ENCODE measurements around the gene MYCN.

DNA sequence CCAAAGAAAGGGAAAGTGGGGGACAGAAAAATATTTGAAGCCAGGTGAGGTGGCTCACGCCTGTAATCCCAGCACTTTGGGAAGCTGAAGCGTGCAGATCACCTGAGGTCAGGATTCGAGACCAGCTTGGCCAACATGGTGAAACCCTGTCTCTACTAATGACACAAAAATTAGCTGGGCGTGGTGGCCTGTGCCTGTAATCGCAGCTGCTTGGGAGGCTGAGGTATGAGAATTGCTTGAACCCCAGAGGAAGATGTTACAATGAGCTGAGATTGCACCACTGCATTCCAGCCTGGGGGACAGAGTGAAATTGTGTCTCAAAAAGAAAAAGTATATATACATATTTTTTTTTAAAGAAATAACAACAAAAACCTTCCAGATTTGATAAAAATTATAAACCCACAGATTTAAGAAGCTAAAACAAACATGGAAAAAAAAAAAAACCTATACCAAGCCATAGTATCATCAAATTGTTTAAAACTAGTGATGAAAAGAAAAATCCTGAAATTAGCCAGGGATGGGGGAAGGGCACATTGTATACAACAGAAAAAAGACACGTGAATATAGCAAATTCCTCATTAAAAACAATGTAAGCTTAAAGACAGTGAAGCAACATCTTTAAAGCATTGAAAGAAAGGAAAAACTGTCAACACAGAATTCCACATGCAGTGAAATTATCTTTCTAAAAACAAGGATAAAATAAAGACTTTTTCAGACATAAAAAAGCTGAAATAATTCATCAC is 40.4 kb upstream of the MYCN start:
- TF ChIP-seq, protein P1, sequence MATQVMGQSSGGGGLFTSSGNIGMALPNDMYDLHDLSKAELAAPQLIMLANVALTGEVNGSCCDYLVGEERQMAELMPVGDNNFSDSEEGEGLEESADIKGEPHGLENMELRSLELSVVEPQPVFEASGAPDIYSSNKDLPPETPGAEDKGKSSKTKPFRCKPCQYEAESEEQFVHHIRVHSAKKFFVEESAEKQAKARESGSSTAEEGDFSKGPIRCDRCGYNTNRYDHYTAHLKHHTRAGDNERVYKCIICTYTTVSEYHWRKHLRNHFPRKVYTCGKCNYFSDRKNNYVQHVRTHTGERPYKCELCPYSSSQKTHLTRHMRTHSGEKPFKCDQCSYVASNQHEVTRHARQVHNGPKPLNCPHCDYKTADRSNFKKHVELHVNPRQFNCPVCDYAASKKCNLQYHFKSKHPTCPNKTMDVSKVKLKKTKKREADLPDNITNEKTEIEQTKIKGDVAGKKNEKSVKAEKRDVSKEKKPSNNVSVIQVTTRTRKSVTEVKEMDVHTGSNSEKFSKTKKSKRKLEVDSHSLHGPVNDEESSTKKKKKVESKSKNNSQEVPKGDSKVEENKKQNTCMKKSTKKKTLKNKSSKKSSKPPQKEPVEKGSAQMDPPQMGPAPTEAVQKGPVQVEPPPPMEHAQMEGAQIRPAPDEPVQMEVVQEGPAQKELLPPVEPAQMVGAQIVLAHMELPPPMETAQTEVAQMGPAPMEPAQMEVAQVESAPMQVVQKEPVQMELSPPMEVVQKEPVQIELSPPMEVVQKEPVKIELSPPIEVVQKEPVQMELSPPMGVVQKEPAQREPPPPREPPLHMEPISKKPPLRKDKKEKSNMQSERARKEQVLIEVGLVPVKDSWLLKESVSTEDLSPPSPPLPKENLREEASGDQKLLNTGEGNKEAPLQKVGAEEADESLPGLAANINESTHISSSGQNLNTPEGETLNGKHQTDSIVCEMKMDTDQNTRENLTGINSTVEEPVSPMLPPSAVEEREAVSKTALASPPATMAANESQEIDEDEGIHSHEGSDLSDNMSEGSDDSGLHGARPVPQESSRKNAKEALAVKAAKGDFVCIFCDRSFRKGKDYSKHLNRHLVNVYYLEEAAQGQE (IDR thresholded peaks at IDR 0.05; ENCODE audit: low read depth) = no peak
- TF ChIP-seq EP300 (IDR thresholded peaks at IDR 0.05; ENCODE audit: borderline replicate concordance) = no peak
- TF ChIP-seq FOXM1 (IDR thresholded peaks at IDR 0.05; ENCODE audit: borderline replicate concordance, low read depth) = no peak

Measured in Ishikawa (cell line).